BE2C (cell line): ENCODE measurements around the gene ZNF423.

Experiments used
- DNase-seq: peaks from one replicate; pipeline ENCODE4 v3.0.0-alpha.2; 2020
- H3K27me3 ChIP-seq: fragments of 250-450 bp; sonication (Bioruptor Pico); 2 replicates; pipeline ENCODE4 v1.5.1; 2020; ENCODE audit warnings: mild to moderate bottlenecking
- H3K36me3 ChIP-seq: fragments of 250-450 bp; sonication (Bioruptor Pico); 2 replicates; pipeline ENCODE4 v1.5.1; 2020; ENCODE audit warnings: mild to moderate bottlenecking
- H3K4me1 ChIP-seq: fragments of 250-450 bp; sonication (Bioruptor Pico); 2 replicates; pipeline ENCODE4 v1.5.1; 2020
- H3K4me3 ChIP-seq: 2 replicates; pipeline ENCODE4 v1.5.1; 2011; ENCODE audit warnings: low read depth, low read length
- H3K9me3 ChIP-seq: fragments of 250-450 bp; sonication (Bioruptor Pico); 2 replicates; pipeline ENCODE4 v1.5.1; 2020
- CTCF ChIP-seq: IDR thresholded peaks from 2 replicates; pipeline ENCODE4 v1.5.1; 2012; ENCODE audit warnings: mild to moderate bottlenecking, low read depth, low read length

Gene ZNF423

GRCh38 chr16:49483251-49483650 lies 372.7 kb downstream of the ZNF423 start:
- Histone ChIP-seq H3K27me3 (no peaks in the 10 kb centered on the region), H3K4me1 (no peaks in the 10 kb centered on the region), H3K4me3 (no peak overlapping the region), H3K9me3 (no peaks in the 10 kb centered on the region), H3K36me3 (no peaks in the 10 kb centered on the region)
- DNase-seq = no peak
- TF ChIP-seq CTCF = no peak

GRCh38 chr16:49482690-49483089 lies 373.2 kb downstream of the ZNF423 start:
- DNase-seq = no peak
- H3K9me3 ChIP-seq = no peaks in the 10 kb centered on the region

GRCh38 chr16:49478616-49479015 lies 377.3 kb downstream of the ZNF423 start:
- TF ChIP-seq CTCF = no peak
- Histone ChIP-seq H3K4me1 (no peaks in the 10 kb centered on the region), H3K36me3 (no peaks in the 10 kb centered on the region), H3K4me3 (no peak overlapping the region), H3K9me3 (no peaks in the 10 kb centered on the region), H3K27me3 (no peaks in the 10 kb centered on the region)
- no peak for DNase-seq

More at GRCh38 chr16:49482690-49483089, 373.2 kb downstream of the ZNF423 start:
- Histone ChIP-seq H3K4me1 (no peaks in the 10 kb centered on the region), H3K4me3 (no peak overlapping the region), H3K27me3 (no peaks in the 10 kb centered on the region), H3K36me3 (no peaks in the 10 kb centered on the region)
- no peak for TF ChIP-seq CTCF

GRCh38 chr16:49478107-49478506 lies 377.8 kb downstream of the ZNF423 start:
- no peak overlapping the region for H3K4me3 ChIP-seq
- no peak for TF ChIP-seq CTCF
- H3K36me3 ChIP-seq = no peaks in the 10 kb centered on the region
- H3K4me1 ChIP-seq = no peaks in the 10 kb centered on the region
- no peak for DNase-seq
- no peaks in the 10 kb centered on the region for H3K9me3 ChIP-seq
- no peaks in the 10 kb centered on the region for H3K27me3 ChIP-seq

- no peak for TF ChIP-seq CTCF
- DNase-seq = no peak
- H3K36me3 ChIP-seq = no peaks in the 10 kb centered on the region
Observed at GRCh38 chr16:49477250-49477895, 378.5 kb downstream of the ZNF423 start.

GRCh38 chr16:49474741-49475140 lies 381.2 kb downstream of the ZNF423 start:
- Histone ChIP-seq H3K27me3 (no peaks in the 10 kb centered on the region), H3K36me3 (no peaks in the 10 kb centered on the region), H3K4me3 (no peak overlapping the region), H3K9me3 (no peaks in the 10 kb centered on the region), H3K4me1 (no peaks in the 10 kb centered on the region)
- TF ChIP-seq CTCF = no peak
- no peak for DNase-seq

More at GRCh38 chr16:49477250-49477895, 378.5 kb downstream of the ZNF423 start:
- Histone ChIP-seq H3K4me1 (no peaks in the 10 kb centered on the region), H3K27me3 (no peaks in the 10 kb centered on the region), H3K4me3 (no peak overlapping the region), H3K9me3 (no peaks in the 10 kb centered on the region)
